Liver (tissue), 9 donors: ENCODE results near the gene PTAR1. TPM values are rescaled to one million over a fixed set of nuclear protein-coding genes. Genes with fewer than 3 reads are reported as not detected.
"Not testable (repeated sequence)": the region's sequence is repeated elsewhere in the genome, so short reads cannot be mapped to it uniquely, and the experiment has no call there.

Experiments used
- DNase-seq: peaks from one replicate; pipeline ENCODE4 v3.0.0-alpha.2; 2017; ENCODE audit warnings: low spot score
- H3K27ac ChIP-seq, 2 donors: one replicate each; pipeline ENCODE4 v1.7.0; 2013; ENCODE audit warnings: inconsistent platforms in 2 of 2, low read length in 2 of 2, control low read depth in 1 of 2, low read depth in 1 of 2, mild to moderate bottlenecking in 1 of 2
- H3K27me3 ChIP-seq, 4 donors: one replicate each; pipeline versions ENCODE4 v1.6.1 to v1.7.0; 2013; ENCODE audit warnings: low read length in 3 of 4, inconsistent platforms in 1 of 4, mild to moderate bottlenecking in 1 of 4, moderate library complexity in 1 of 4; ENCODE audit not compliant: control insufficient read depth in 4 of 4, insufficient read depth in 4 of 4
- H3K36me3 ChIP-seq, 4 donors: one replicate each; pipeline versions ENCODE4 v1.6.1 to v1.7.0; 2013; ENCODE audit warnings: low read length in 3 of 4, mild to moderate bottlenecking in 3 of 4, low read depth in 1 of 4, moderate library complexity in 1 of 4; ENCODE audit not compliant: control insufficient read depth in 4 of 4, insufficient read depth in 3 of 4
- H3K4me1 ChIP-seq, 4 donors: one replicate each; pipeline versions ENCODE4 v1.6.1 to v1.7.0; 2013; ENCODE audit warnings: low read length in 3 of 4, mild to moderate bottlenecking in 3 of 4, moderate library complexity in 1 of 4; ENCODE audit not compliant: control insufficient read depth in 4 of 4, insufficient read depth in 4 of 4
- H3K4me3 ChIP-seq, 3 donors: one replicate each; pipeline versions ENCODE4 v1.6.1 to v1.7.0; 2013; ENCODE audit warnings: low read length in 3 of 3, control low read depth in 1 of 3, low read depth in 1 of 3, mild to moderate bottlenecking in 1 of 3
- H3K9ac ChIP-seq, 2 donors: one replicate each; pipeline ENCODE4 v1.7.0; 2013; ENCODE audit warnings: low read length in 2 of 2, mild to moderate bottlenecking in 2 of 2, moderate library complexity in 2 of 2, control low read depth in 1 of 2, low read depth in 1 of 2
- H3K9me3 ChIP-seq, 4 donors: one replicate each; pipeline versions ENCODE4 v1.6.1 to v1.7.0; 2013; ENCODE audit warnings: low read length in 3 of 4; ENCODE audit not compliant: control insufficient read depth in 4 of 4
- CTCF ChIP-seq: fragments of 150-350 bp; IDR thresholded peaks from 2 replicates; pipeline ENCODE4 v1.5.1; 2017; ENCODE audit warnings: improper control_type of control experiment, low read depth, low read length; ENCODE audit not compliant: missing input control
- EGR1 ChIP-seq, 2 donors: IDR thresholded peaks; 2 replicates each; pipeline ENCODE4 v1.6.1; 2016 to 2018; ENCODE audit warnings: antibody characterized with exemption in 2 of 2, low read depth in 2 of 2
- FOXA1 ChIP-seq: IDR thresholded peaks from 2 replicates; pipeline ENCODE4 v1.6.1; 2016; ENCODE audit warnings: antibody characterized with exemption
- FOXA2 ChIP-seq: IDR thresholded peaks from 2 replicates; pipeline ENCODE4 v1.6.1; 2016; ENCODE audit warnings: antibody characterized with exemption
- GABPA ChIP-seq, 2 donors: IDR thresholded peaks in 1 of 2; conservative IDR thresholded peaks in 1 of 2; 2 replicates each; pipeline ENCODE4 v1.6.1; 2016; ENCODE audit warnings: antibody characterized with exemption in 2 of 2, mild to moderate bottlenecking in 1 of 2, moderate library complexity in 1 of 2
- HNF4A ChIP-seq, 2 donors: conservative IDR thresholded peaks; 2 replicates each; pipeline ENCODE4 v1.6.1; 2016; ENCODE audit warnings: antibody characterized with exemption in 2 of 2, mild to moderate bottlenecking in 2 of 2
- HNF4G ChIP-seq: IDR thresholded peaks from 2 replicates; pipeline ENCODE4 v1.6.1; 2016; ENCODE audit warnings: antibody characterized with exemption
- JUND ChIP-seq, 2 donors: IDR thresholded peaks; 2 replicates each; pipeline ENCODE4 v1.6.1; 2016; ENCODE audit warnings: antibody characterized with exemption in 2 of 2
- MAX ChIP-seq: IDR thresholded peaks from 2 replicates; pipeline ENCODE4 v1.6.1; 2016; ENCODE audit warnings: antibody characterized with exemption
- NR2F2 ChIP-seq: IDR thresholded peaks from 2 replicates; pipeline ENCODE4 v1.6.1; 2016; ENCODE audit warnings: antibody characterized with exemption
- RAD21 ChIP-seq, 2 donors: IDR thresholded peaks; 2 replicates each; pipeline ENCODE4 v1.6.1; 2016; ENCODE audit warnings: antibody characterized with exemption in 2 of 2, mild to moderate bottlenecking in 2 of 2
- REST ChIP-seq: IDR thresholded peaks from 2 replicates; pipeline ENCODE4 v1.6.1; 2016; ENCODE audit warnings: antibody characterized with exemption, mild to moderate bottlenecking
- RXRA ChIP-seq, 2 donors: IDR thresholded peaks; 2 replicates each; pipeline ENCODE4 v1.6.1; 2017 to 2018; ENCODE audit warnings: antibody characterized with exemption in 2 of 2, mild to moderate bottlenecking in 1 of 2
- SP1 ChIP-seq: IDR thresholded peaks from 2 replicates; pipeline ENCODE4 v1.6.1; 2018; ENCODE audit warnings: antibody characterized with exemption, mild to moderate bottlenecking
- TAF1 ChIP-seq: conservative IDR thresholded peaks from 2 replicates; pipeline ENCODE4 v1.6.1; 2016; ENCODE audit warnings: antibody characterized with exemption, mild to moderate bottlenecking
- YY1 ChIP-seq: IDR thresholded peaks from 2 replicates; pipeline ENCODE4 v1.6.1; 2016; ENCODE audit warnings: antibody characterized with exemption, mild to moderate bottlenecking
- ZBTB33 ChIP-seq: IDR thresholded peaks from 2 replicates; pipeline ENCODE4 v1.6.1; 2016; ENCODE audit warnings: antibody characterized with exemption
- WGBS: extraction: QIAGEN DNeasy Blood & Tissue Kit; methylation state at CpG from one replicate; pipeline ENCODE4 v1.1.7; 2013; 5-methylcytosine and 5-hydroxymethylcytosine counted together
- polyA plus RNA-seq, 2 donors: library from polyadenylated mRNA; stranded (reverse) in 1 of 2; unstranded in 1 of 2; fragments of 200-250 nt in 1 of 2; fragments of >200 nt in 1 of 2; fragmentation: Nextera tagmentation in 1 of 2; extraction: Ambion mirVana in 1 of 2; gene quantifications; one replicate each; pipeline versions ENCODE4 v1.2.1 to v1.2.3, GENCODE V29; 2013 to 2015
- total RNA-seq, 2 donors: library from RNA; depleted of rRNA; stranded (reverse); fragments of >200 nt; gene quantifications; one replicate each; pipeline ENCODE4 v1.2.3, GENCODE V29; 2014
- donor health status: healthy.
- donor health status: healthy.
- donor health status: healthy.
- donor health status: healthy.
- donor health status: healthy.

Gene PTAR1
- total and polyA plus RNA-seq, 4 donors = 5.4 to 67.9 (median 28.7) TPM

- Histone ChIP-seq H3K9ac (no peak overlapping the region), H3K4me3 (no peak overlapping the region), H3K27me3 (no peaks in the 10 kb centered on the region), H3K9me3 (no peaks in the 10 kb centered on the region), H3K36me3 (no peaks in the 10 kb centered on the region), H3K27ac (no peak overlapping the region), H3K4me1 (no peaks in the 10 kb centered on the region)
- no peak for DNase-seq
- TF ChIP-seq FOXA2 = no peak
- no peak for TF ChIP-seq GABPA (IDR thresholded peaks at IDR 0.05 in 1 of 2, conservative IDR thresholded peaks at IDR 0.05 in 1 of 2)
- TF ChIP-seq REST = no peak
- TF ChIP-seq JUND (IDR thresholded peaks at IDR 0.05) = no peak
- TF ChIP-seq RXRA (IDR thresholded peaks at IDR 0.05) = no peak
- TF ChIP-seq CTCF = no peak
- no peak for TF ChIP-seq ZBTB33
- TF ChIP-seq FOXA1 = no peak
- no peak for TF ChIP-seq YY1
- TF ChIP-seq NR2F2 = no peak
- TF ChIP-seq HNF4G = no peak
- TF ChIP-seq RAD21 (IDR thresholded peaks at IDR 0.05) = no peak
- TF ChIP-seq TAF1 = no peak
- no peak for TF ChIP-seq SP1
- TF ChIP-seq EGR1 (IDR thresholded peaks at IDR 0.05; ENCODE audit: low read depth in 2 of 2) = no peak
- no peak for TF ChIP-seq HNF4A (conservative IDR thresholded peaks at IDR 0.05)
- TF ChIP-seq MAX = no peak
- WGBS = 85% methylated on average over 1 of the region's 1 CpG
Measured at GRCh38 chr9:69768101-69768500, 8.3 kb upstream of the PTAR1 start.

GRCh38 chr9:69763862-69764261 lies 4.1 kb upstream of the PTAR1 start:
- 51% methylated on average over 4 of the region's 5 CpGs for whole genome bisulfite sequencing
- H3K4me3 ChIP-seq, H3K9ac ChIP-seq, H3K9me3 ChIP-seq, H3K27me3 ChIP-seq, H3K27ac ChIP-seq, H3K36me3 ChIP-seq, DNase-seq, H3K4me1 ChIP-seq: not testable (repeated sequence)
